HG02943 (cell line): ENCODE data around the gene CDH13.

ENCODE experiments used
- ATAC-seq: cut with Tn5 transposase; IDR thresholded peaks from one replicate; pipeline ENCODE4 v1.9.1; 2021; ENCODE audit warnings: mild to moderate bottlenecking, low read depth, moderate library complexity; ENCODE audit not compliant: unreplicated experiment

CDH13 gene

GRCh38 chr16:83355570-83356218, 728.9 kb downstream of the CDH13 start:
- ATAC-seq, result no peak

GRCh38 chr16:83356266-83356665, 729.5 kb downstream of the CDH13 start:
- ATAC-seq, result no peak

GRCh38 chr16:83356986-83357385, 730.2 kb downstream of the CDH13 start:
- no peak for ATAC-seq

- no peak for ATAC-seq
These were observed 736.8 kb downstream of the CDH13 start for GRCh38 chr16:83363521-83363920.

GRCh38 chr16:83365166-83365565, 738.4 kb downstream of the CDH13 start:
- no peak for ATAC-seq

GRCh38 chr16:83366228-83366627, 739.5 kb downstream of the CDH13 start:
- no peak for ATAC-seq

GRCh38 chr16:83374979-83375378, 748.2 kb downstream of the CDH13 start:
- ATAC-seq, result no peak

GRCh38 chr16:83389751-83390150, 763.0 kb downstream of the CDH13 start:
- ATAC-seq, result no peak

GRCh38 chr16:83390759-83391158, 764.0 kb downstream of the CDH13 start:
- ATAC-seq, result no peak

- ATAC-seq, result no peak
These were observed 766.0 kb downstream of the CDH13 start for GRCh38 chr16:83392743-83393142.

GRCh38 chr16:83393196-83393981, 766.6 kb downstream of the CDH13 start:
- no peak for ATAC-seq

- no peak for ATAC-seq
These were observed 771.0 kb downstream of the CDH13 start for GRCh38 chr16:83397601-83398291.

- ATAC-seq, result no peak
These were observed 773.5 kb downstream of the CDH13 start for GRCh38 chr16:83400234-83400633.

GRCh38 chr16:83402160-83402814, 775.5 kb downstream of the CDH13 start:
- ATAC-seq, result no peak

- ATAC-seq, result no peak
These were observed 776.2 kb downstream of the CDH13 start for GRCh38 chr16:83402967-83403366.

GRCh38 chr16:83403761-83404160, 777.0 kb downstream of the CDH13 start:
- ATAC-seq, result no peak

- no peak for ATAC-seq
These were observed 777.5 kb downstream of the CDH13 start for GRCh38 chr16:83404261-83404660.

- ATAC-seq, result no peak
These were observed 781.2 kb downstream of the CDH13 start for GRCh38 chr16:83407928-83408327.

GRCh38 chr16:83409347-83409746, 782.6 kb downstream of the CDH13 start:
- ATAC-seq, result no peak

GRCh38 chr16:83418565-83418964, 791.8 kb downstream of the CDH13 start:
- no peak for ATAC-seq

GRCh38 chr16:83420206-83420760, 793.5 kb downstream of the CDH13 start:
- ATAC-seq, result no peak
